ENCODE data around the gene NTHL1. TPM values are rescaled to one million over a fixed set of nuclear protein-coding genes. Genes with fewer than 3 reads are reported as not detected.

The NTHL1 gene
- total and polyA plus RNA-seq, 3 donors from 2014 or later = 18.0 to 35.6 (median 24.6) TPM

DNA sequence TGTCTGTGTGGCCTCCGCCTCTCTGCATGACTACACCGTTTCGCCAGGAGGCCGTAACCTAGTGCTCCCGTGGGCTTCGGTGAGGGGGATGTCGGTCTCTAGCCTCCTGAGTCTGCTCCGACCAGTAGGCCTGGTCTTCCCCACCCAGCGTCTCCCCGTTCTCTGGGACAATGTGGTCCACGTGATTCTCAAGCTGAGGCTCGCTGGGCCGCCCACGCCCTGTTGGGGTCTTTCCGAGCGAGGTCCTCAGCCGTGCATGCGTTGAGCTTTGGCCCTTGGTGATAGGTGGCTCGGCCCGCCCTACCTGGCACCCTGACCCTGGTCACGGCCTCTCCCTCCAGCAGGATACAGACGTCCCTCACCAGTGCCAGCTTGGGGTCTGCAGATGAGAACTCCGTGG, 31.1 kb upstream of the NTHL1 start:
- DNase-seq = no peak
- H3K4me3 ChIP-seq = no peak overlapping the region
- peaks cover 12% of the 10 kb centered on the region for H3K4me1 ChIP-seq
- no peaks in the 10 kb centered on the region for H3K36me3 ChIP-seq (ENCODE audit: low read depth, missing control alignments)
- H3K27ac ChIP-seq = no peak overlapping the region
- H3K27me3 ChIP-seq = no peaks in the 10 kb centered on the region
- no peaks in the 10 kb centered on the region for H3K9me3 ChIP-seq
- 93 to 95% methylated on average over 9 to 22 of the region's 23 CpGs for WGBS, 2 donors
- TF ChIP-seq, protein P1, sequence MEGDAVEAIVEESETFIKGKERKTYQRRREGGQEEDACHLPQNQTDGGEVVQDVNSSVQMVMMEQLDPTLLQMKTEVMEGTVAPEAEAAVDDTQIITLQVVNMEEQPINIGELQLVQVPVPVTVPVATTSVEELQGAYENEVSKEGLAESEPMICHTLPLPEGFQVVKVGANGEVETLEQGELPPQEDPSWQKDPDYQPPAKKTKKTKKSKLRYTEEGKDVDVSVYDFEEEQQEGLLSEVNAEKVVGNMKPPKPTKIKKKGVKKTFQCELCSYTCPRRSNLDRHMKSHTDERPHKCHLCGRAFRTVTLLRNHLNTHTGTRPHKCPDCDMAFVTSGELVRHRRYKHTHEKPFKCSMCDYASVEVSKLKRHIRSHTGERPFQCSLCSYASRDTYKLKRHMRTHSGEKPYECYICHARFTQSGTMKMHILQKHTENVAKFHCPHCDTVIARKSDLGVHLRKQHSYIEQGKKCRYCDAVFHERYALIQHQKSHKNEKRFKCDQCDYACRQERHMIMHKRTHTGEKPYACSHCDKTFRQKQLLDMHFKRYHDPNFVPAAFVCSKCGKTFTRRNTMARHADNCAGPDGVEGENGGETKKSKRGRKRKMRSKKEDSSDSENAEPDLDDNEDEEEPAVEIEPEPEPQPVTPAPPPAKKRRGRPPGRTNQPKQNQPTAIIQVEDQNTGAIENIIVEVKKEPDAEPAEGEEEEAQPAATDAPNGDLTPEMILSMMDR (IDR thresholded peaks at IDR 0.05) = no peak
- TF ChIP-seq POLR2A (IDR thresholded peaks at IDR 0.05) = no peak
- intact Hi-C loops (cut with DNase I; ENCODE audit: low total_unique reads) = no loop called here

DNA sequence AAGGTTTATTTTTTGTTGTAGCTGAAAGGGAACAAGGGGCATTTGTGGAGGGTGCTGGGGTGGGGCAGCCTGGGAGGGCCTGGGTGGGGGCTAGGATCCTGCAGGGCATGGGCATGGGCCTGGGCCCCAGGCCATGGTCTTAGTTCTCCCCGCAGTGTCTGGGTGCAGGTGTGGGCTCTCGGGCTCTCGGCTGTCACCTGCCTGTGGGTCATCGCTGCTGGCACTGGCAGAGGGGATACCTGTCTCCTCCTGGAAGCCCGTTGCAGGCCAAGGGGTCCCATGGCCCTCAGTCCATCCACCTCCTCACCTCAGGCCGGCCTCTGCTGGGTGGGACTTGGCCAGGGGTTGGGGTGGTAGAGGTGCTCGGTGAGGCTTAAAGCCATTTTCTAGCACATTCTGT, 30.5 kb upstream of the NTHL1 start:
- 88 to 96% methylated on average over 5 of the region's 7 CpGs for WGBS, 2 donors
- Histone ChIP-seq H3K27ac (no peak overlapping the region), H3K9me3 (no peaks in the 10 kb centered on the region), H3K4me3 (no peak overlapping the region), H3K4me1 (peaks cover 12% of the 10 kb centered on the region), H3K27me3 (no peaks in the 10 kb centered on the region), H3K36me3 (ENCODE audit: low read depth, missing control alignments) (no peaks in the 10 kb centered on the region)
- TF ChIP-seq POLR2A (IDR thresholded peaks at IDR 0.05) = no peak
- TF ChIP-seq, protein P1 (IDR thresholded peaks at IDR 0.05) = no peak
- intact Hi-C loops (cut with DNase I; ENCODE audit: low total_unique reads) = no loop called here
- DNase-seq = no peak

DNA sequence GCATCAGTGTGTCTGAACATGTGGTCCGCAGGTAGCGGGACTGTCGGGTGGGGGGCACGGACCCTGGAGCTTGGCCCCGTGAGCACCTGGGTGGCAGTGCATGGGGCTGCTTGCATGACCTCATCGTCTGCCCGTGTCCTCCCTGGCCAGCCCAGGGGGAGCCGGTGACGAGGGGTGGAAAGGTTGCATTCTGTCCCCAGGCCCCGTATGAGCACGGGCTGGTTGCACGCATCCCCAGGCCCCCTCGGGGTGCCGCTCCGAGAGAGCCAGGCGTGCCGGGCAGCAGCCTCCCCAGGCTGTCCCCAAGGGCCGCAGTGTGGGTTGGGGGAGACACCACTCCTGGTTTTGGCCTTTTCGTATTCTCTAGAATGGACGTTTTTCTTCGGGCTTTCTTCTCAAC, 30.1 kb upstream of the NTHL1 start:
- intact Hi-C loops (cut with DNase I; ENCODE audit: low total_unique reads) = no loop called here
- Histone ChIP-seq H3K36me3 (ENCODE audit: low read depth, missing control alignments) (no peaks in the 10 kb centered on the region), H3K4me1 (peaks cover 12% of the 10 kb centered on the region), H3K4me3 (no peak overlapping the region), H3K27ac (no peak overlapping the region), H3K27me3 (no peaks in the 10 kb centered on the region), H3K9me3 (no peaks in the 10 kb centered on the region)
- no peak for DNase-seq
- TF ChIP-seq POLR2A (IDR thresholded peaks at IDR 0.05) = no peak
- TF ChIP-seq, protein P1 (IDR thresholded peaks at IDR 0.05) = no peak
- WGBS, 2 donors = 95 to 98% methylated on average over 13 to 21 of the region's 21 CpGs

DNA sequence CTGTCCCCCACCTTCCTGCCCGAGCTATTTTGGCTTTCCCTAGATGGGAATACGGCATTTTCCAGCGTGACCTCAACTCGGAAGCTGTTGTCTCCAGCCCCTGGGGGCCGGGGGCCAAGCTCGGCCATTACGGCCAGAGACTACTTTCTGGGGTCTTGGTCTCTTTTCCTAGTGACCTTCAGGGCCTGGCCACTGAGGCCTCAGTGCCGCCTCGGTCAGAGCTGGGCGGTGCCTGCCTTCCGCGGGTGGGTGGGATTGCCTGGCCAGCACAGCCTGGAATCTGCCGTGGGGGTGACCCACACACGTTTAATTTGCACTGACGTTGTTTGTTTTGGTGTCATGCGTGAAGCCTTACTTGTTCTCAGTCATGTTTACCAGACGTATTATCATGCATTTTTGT, 29.4 kb upstream of the NTHL1 start:
- no peak for DNase-seq
- H3K4me1 ChIP-seq = peaks cover 8% of the 10 kb centered on the region
- H3K36me3 ChIP-seq (ENCODE audit: low read depth, missing control alignments) = no peaks in the 10 kb centered on the region
- intact Hi-C loops (cut with DNase I; ENCODE audit: low total_unique reads) = no loop called here
- no peak overlapping the region for H3K4me3 ChIP-seq
- 87 to 91% methylated on average over 17 of the region's 17 CpGs for WGBS, 2 donors
- no peaks in the 10 kb centered on the region for H3K9me3 ChIP-seq
- H3K27me3 ChIP-seq = no peaks in the 10 kb centered on the region
- TF ChIP-seq, protein P1 (IDR thresholded peaks at IDR 0.05) = no peak
- TF ChIP-seq POLR2A (IDR thresholded peaks at IDR 0.05) = no peak
- H3K27ac ChIP-seq = no peak overlapping the region

DNA sequence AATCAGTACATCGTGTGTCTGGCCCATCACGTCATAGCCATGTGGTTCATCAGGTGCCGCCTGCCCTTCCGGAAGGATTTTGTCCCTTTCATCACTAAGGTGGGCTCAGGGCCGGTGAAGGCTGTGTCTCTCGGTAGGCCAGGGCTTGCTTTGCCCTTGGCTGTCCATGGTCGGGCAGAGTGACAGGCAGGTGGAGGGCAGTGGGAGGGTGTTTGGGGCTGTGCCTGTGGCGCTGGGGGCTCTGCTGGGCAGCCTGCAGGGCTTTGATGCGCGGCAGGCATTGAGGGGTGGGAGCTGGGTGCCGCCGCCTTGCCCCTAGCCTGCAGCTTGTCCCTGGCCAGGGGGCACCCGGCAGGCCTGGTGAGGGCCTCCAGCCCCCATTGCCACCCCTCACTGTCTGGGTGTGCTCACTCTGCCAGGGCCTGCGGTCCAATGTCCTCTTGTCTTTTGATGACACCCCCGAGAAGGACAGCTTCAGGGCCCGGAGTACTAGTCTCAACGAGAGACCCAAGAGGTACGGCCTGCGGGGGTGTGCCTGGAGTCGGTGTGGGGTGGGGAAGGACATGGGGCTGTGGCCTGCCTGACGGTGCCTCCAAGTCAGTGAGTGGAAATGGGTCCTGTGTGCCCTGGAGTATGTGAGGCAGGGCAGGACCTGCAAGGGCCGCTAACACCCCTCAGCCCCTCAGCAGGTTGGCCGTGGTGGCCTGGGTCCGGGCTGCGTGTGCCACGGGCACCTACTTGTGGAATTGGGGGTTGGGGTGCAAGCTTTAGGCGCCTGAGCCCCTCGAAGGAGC, 28.6 kb upstream of the NTHL1 start:
- Histone ChIP-seq H3K4me1 (peaks cover under 1% of the 10 kb centered on the region), H3K4me3 (no peak overlapping the region), H3K36me3 (ENCODE audit: low read depth, missing control alignments) (no peaks in the 10 kb centered on the region), H3K27me3 (no peaks in the 10 kb centered on the region), H3K9me3 (no peaks in the 10 kb centered on the region), H3K27ac (no peak overlapping the region)
- no peak for DNase-seq
- WGBS, 2 donors = 93 to 94% methylated on average over 18 to 28 of the region's 28 CpGs
- TF ChIP-seq, protein P1 (IDR thresholded peaks at IDR 0.05) = no peak
- TF ChIP-seq POLR2A (IDR thresholded peaks at IDR 0.05) = no peak
- intact Hi-C loops (cut with DNase I; ENCODE audit: low total_unique reads) = no loop called here

Measured in testis (tissue), 3 donors.